Body of pancreas (tissue), 4 donors: ENCODE measurements around the gene CYSLTR2.

Experiments
- CTCF ChIP-seq, 7 experiments: fragments of 450-650 bp in 4 of 7; fragments of 200-600 bp in 3 of 7; sonication (generic) in 3 of 7; IDR thresholded peaks; one replicate each; pipeline ENCODE4 v1.5.1; 2016 to 2019; ENCODE audit warnings: antibody characterized with exemption in 7 of 7
- POLR2A ChIP-seq, 3 donors: fragments of 450-650 bp; IDR thresholded peaks; one replicate each; pipeline ENCODE4 v1.6.1; 2016; ENCODE audit warnings: antibody characterized with exemption in 3 of 3, mild to moderate bottlenecking in 2 of 3

- TF ChIP-seq CTCF (IDR thresholded peaks at IDR 0.05) = no peak
- no peak for TF ChIP-seq POLR2A (IDR thresholded peaks at IDR 0.05)
Observed at GRCh38 chr13:48675247-48675646, 21.5 kb downstream of the CYSLTR2 start.
